ENCODE data around the gene SPSB1.

The SPSB1 gene

DNA sequence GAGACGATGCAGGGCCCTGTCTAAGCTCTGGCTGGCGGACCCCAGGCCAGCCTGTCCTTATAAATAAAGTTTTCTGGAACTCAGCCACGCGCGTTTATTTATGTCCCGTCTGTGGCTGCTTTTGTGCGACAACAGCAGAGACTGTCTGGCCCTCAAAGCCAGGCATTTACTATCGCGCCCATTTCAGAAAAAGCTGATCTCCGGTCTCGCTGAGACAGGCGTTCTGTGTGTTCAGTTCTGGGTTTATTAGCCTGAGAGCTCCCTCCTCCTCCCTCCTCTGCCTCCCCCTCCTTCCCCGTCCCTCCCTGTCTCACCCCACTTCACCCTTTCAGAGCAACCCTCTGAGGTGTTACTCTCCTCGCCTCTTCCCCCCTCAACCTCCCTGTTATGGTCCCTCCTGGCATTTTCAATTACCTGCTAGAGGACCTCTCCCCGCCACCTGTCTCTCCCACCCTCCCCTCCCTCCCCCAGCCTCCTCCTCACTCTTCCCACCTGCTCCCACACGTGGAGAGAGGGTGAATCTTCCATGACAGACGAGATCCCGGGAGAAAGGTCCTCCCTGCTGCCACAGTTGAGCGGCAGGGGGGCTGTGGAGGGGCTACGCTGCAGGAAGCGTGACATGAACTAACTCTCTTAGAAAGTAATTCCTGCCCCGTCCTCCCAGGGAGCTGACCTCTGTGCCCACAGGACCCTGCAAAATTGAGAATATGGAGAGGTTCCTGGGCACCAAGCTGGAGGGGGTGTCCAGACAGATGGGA, 59.9 kb downstream of the SPSB1 start:
- peak overlapping the region; percentile 77 for H3K27ac ChIP-seq
- CTCF ChIA-PET: interaction anchor here (0.6 to 0.7 kb wide), 2 partner anchors 14 to 85 kb away, joined by 3 read pairs; no protein-coding TSS in a partner anchor
- DNase-seq (ENCODE audit: low spot score): no peak
- TF ChIP-seq, protein P1, sequence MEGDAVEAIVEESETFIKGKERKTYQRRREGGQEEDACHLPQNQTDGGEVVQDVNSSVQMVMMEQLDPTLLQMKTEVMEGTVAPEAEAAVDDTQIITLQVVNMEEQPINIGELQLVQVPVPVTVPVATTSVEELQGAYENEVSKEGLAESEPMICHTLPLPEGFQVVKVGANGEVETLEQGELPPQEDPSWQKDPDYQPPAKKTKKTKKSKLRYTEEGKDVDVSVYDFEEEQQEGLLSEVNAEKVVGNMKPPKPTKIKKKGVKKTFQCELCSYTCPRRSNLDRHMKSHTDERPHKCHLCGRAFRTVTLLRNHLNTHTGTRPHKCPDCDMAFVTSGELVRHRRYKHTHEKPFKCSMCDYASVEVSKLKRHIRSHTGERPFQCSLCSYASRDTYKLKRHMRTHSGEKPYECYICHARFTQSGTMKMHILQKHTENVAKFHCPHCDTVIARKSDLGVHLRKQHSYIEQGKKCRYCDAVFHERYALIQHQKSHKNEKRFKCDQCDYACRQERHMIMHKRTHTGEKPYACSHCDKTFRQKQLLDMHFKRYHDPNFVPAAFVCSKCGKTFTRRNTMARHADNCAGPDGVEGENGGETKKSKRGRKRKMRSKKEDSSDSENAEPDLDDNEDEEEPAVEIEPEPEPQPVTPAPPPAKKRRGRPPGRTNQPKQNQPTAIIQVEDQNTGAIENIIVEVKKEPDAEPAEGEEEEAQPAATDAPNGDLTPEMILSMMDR (conservative IDR thresholded peaks at IDR 0.05; ENCODE audit: low read depth): no peak
- POLR2A ChIA-PET (ENCODE audit: low non-redundant PET): no interaction called here

DNA sequence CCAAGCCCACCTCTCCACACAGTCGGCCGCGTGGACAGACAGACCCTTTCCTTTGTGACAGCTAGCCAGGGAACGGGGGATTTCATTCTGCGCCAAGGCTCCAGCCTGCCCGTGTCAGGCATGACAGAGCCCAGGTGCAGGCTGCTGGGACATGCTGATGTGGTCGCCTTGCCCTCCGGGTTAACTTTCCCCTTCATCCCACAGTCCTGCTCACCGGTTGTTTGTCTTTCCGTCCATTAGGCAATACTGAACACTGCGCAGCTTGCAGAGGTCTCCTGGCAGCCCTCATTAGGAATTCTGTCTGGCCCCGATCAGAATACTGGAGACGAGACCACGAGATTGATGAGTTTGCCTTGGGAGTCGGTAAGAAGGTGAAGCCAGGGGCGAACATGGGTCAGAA, 62.8 kb downstream of the SPSB1 start:
- ChIA-PET CTCF (no interaction called here), POLR2A (ENCODE audit: low non-redundant PET) (no interaction called here)

DNA sequence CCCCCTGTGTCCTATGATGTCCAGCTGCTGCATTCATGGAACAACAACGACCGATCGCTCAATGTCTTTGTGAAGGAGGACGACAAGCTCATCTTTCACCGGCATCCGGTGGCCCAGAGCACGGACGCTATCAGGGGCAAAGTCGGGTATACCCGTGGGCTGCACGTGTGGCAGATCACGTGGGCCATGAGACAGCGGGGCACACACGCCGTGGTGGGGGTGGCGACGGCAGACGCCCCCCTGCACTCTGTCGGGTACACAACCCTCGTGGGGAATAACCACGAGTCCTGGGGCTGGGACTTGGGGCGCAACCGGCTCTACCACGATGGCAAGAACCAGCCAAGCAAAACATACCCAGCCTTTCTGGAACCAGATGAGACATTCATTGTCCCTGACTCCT, 63.3 kb downstream of the SPSB1 start:
- CTCF ChIA-PET: no interaction called here
- TF ChIP-seq, protein P1 (conservative IDR thresholded peaks at IDR 0.05; ENCODE audit: low read depth): no peak
- POLR2A ChIA-PET (ENCODE audit: low non-redundant PET): no interaction called here
- H3K27ac ChIP-seq: no peak overlapping the region
- DNase-seq (ENCODE audit: low spot score): no peak

More for the DNA sequence above, 62.8 kb downstream of the SPSB1 start:
- peak overlapping the region; percentile 7; the same call in 1 of the 2 replicates for H3K27ac ChIP-seq
- TF ChIP-seq, protein P1 (conservative IDR thresholded peaks at IDR 0.05; ENCODE audit: low read depth): no peak
- DNase-seq (ENCODE audit: low spot score): no peak

DNA sequence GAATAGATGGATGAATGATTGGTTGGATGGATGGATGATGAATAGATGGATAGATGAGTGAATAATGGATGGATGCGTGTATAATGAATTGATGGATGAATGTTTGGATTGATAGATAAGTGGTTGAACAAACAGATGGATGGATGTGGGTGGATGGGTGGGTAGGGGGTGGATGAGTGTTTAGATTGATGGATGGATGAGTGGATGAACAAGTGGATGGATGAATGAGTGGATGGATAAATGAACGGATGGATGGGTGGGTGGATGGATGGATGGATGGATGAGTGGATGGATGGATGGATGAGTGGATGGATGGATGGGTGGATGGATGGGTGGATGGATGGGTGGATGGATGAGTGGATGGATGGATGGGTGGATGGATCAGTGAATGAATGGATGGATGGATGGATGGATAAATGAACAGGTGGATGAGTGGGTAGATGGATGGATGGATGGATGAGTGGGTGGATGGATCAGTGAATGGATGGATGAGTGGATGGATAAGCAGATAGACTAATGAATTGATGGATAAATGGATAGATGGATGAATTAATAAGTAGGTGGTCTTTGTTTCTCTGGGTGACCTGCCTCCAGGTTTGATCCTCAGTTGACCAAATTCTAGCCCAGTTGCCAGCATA, 64.3 kb downstream of the SPSB1 start:
- no peak for DNase-seq (ENCODE audit: low spot score)
- CTCF ChIA-PET: no interaction called here
- TF ChIP-seq, protein P1 (conservative IDR thresholded peaks at IDR 0.05; ENCODE audit: low read depth): no peak
- POLR2A ChIA-PET (ENCODE audit: low non-redundant PET): no interaction called here
- no peak overlapping the region for H3K27ac ChIP-seq

DNA sequence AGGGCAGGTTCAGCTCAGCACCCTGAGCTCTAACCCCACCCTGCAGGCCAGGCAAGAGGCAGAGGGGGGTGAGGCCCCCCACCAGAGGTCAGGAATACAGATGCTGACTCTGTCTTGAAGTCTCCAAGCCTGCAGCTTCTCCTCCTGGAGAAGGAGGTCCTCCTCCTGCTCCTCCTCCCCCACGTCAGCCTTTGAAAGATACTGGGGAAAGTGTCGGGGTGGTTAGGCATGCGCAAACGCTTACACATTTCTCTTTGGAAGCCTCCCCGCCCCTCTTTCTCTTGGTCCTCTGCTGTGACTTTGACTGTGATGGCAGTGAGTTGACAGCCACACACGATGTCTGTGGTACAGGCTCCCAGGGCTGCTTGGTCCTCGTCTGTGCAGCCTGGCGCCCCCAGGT, 65.3 kb downstream of the SPSB1 start:
- H3K27ac ChIP-seq: peak overlapping the region; percentile 1; the same call in 1 of the 2 replicates
- TF ChIP-seq, protein P1 (conservative IDR thresholded peaks at IDR 0.05; ENCODE audit: low read depth): no peak
- CTCF ChIA-PET: interaction anchor here (0.6 kb wide), 1 partner anchor 30 kb away, joined by 3 read pairs; no protein-coding TSS in a partner anchor
- DNase-seq (ENCODE audit: low spot score): no peak
- POLR2A ChIA-PET (ENCODE audit: low non-redundant PET): no interaction called here

DNA sequence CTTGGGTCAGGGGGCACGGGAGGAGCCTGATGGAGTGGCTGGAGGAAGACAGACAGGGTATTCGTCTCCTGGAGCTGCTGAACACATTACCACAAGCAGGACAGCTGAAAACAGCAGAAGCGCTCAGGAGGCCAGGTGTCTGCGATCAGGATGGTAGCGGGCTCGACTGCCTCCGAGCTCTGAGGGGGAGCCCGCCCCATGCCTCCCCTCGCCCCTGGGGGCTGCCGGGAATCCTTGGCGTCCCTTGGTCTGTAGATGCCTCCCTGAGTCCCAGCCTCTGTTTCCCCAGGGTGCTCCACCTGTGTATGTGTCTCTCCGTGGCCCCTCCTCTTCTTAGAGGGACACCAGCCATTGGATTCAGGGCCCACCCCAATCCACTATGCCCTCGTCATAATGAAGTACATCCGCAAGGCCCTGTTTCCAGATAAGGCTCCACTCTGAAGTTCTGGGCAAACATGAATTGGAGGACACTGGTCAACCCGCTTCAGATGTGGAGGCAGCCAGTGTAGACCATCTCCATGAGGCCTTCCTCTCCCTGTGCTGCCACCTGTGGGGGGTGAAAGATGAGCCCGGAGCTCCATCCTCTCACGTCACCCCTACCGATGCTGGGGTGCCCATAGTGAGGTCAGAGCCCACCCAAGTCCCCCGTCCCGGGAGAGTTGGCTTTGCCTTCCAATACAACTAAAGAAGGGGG, 67.8 kb downstream of the SPSB1 start:
- TF ChIP-seq, protein P1 (conservative IDR thresholded peaks at IDR 0.05; ENCODE audit: low read depth): no peak
- ChIA-PET CTCF (interaction anchor here (0.9 kb wide), 1 partner anchor 94 kb away, joined by 3 read pairs; no protein-coding TSS in a partner anchor), POLR2A (ENCODE audit: low non-redundant PET) (no interaction called here)
- no peak overlapping the region for H3K27ac ChIP-seq
- DNase-seq (ENCODE audit: low spot score): no peak
